Kidney epithelial cell (primary cell): Measurements from ENCODE around the gene RABL6. TPM values are rescaled to one million over a fixed set of nuclear protein-coding genes. Genes with fewer than 3 reads are reported as not detected.
"Not testable (repeated sequence)": the region's sequence is repeated elsewhere in the genome, so short reads cannot be mapped to it uniquely, and the experiment has no call there.

Source experiments
- DNase-seq: peaks from one replicate; pipeline ENCODE4 v3.0.0-alpha.2; 2010; ENCODE audit warnings: low read depth
- H3K27me3 ChIP-seq: 2 replicates; pipeline ENCODE4 v1.6.0; 2011; ENCODE audit warnings: low read length; ENCODE audit not compliant: control insufficient read depth, insufficient read depth
- H3K36me3 ChIP-seq: 2 replicates; pipeline ENCODE4 v1.5.1; 2011; ENCODE audit warnings: low read length; ENCODE audit not compliant: control insufficient read depth, insufficient read depth
- H3K4me3 ChIP-seq: 2 replicates; pipeline ENCODE4 v1.5.1; 2011; ENCODE audit warnings: low read depth, mild to moderate bottlenecking, control low read depth, low read length
- total RNA-seq: library from RNA; depleted of rRNA; stranded (reverse); fragments of >200 nt; gene quantifications from 2 replicates; pipeline ENCODE4 v1.2.3, GENCODE V29; 2015
- TF ChIP-seq, protein P1 (sequence below): IDR thresholded peaks from 2 replicates; pipeline ENCODE4 v1.5.1; 2011; ENCODE audit warnings: mild to moderate bottlenecking, moderate library complexity, low read length, control low read depth, inconsistent platforms; ENCODE audit not compliant: insufficient read depth, poor library complexity, severe bottlenecking

RABL6 gene
- total RNA-seq, 1 donor from 2014 or later, result 99.3 TPM

DNA sequence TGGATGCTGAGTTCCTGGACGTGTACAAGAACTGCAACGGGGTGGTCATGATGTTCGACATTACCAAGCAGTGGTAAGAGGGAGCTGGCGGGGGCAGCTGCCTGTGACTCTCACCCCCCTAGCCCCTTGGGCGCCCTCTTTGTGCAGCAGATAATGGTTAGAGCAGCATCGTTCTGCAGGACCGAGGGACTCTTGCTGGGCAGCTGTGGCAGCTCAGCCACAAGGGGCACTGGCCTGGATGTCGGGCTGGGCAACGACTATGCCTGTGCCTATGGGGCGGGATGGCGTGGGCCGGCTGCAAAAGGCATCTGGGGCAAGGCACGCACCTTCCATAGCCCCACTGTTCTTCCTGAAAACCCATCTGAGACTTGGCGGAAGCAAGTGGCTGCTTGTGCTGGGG lies 21.7 kb downstream of the RABL6 start:
- TF ChIP-seq, protein P1, sequence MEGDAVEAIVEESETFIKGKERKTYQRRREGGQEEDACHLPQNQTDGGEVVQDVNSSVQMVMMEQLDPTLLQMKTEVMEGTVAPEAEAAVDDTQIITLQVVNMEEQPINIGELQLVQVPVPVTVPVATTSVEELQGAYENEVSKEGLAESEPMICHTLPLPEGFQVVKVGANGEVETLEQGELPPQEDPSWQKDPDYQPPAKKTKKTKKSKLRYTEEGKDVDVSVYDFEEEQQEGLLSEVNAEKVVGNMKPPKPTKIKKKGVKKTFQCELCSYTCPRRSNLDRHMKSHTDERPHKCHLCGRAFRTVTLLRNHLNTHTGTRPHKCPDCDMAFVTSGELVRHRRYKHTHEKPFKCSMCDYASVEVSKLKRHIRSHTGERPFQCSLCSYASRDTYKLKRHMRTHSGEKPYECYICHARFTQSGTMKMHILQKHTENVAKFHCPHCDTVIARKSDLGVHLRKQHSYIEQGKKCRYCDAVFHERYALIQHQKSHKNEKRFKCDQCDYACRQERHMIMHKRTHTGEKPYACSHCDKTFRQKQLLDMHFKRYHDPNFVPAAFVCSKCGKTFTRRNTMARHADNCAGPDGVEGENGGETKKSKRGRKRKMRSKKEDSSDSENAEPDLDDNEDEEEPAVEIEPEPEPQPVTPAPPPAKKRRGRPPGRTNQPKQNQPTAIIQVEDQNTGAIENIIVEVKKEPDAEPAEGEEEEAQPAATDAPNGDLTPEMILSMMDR, result no peak
- no peak overlapping the region for H3K4me3 ChIP-seq
- no peaks in the 10 kb centered on the region for H3K36me3 ChIP-seq
- no peaks in the 10 kb centered on the region for H3K27me3 ChIP-seq
- DNase-seq, result no peak

GRCh38 chr9:136829981-136830885 lies 22.5 kb downstream of the RABL6 start:
- Histone ChIP-seq H3K36me3 (no peaks in the 10 kb centered on the region), H3K27me3 (no peaks in the 10 kb centered on the region), H3K4me3 (no peak overlapping the region)
- TF ChIP-seq, protein P1, result no peak
- DNase-seq, result no peak

DNA sequence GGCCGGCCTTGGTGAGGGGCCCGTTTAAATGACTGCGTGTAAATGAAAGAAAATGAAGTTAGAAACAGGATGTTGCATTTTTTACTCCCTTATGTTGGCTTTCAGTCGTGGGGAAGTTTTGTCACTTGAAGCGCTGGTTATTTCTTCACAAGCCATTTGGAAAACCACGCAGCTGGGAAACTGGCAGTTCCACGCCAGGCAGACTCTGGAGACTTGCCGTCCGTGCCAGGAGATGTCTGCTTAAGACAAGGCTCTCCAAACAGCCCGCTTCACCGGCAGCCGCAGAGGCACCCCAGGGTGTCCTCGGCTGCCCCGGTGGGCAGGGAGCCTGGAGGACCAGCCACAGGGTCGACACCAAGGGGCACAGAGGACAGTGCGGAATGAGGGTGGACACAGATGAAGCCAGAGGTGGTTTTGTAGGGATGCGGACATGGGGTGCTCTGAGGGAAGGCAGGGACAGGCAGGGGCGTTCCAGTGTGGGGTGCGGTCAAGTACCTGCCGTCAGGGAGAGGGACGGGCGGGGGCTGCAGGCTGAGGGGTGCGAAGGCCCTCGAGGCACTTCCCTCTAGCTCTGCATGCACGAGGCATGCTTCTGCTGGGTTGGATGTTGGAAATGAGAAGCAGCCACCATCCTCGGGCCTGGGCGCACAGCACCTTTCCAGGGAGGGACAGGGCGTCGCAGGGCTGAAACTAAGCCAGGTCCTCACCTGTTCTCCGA lies 23.4 kb downstream of the RABL6 start:
- Histone ChIP-seq H3K4me3 (no peak overlapping the region), H3K27me3 (no peaks in the 10 kb centered on the region), H3K36me3 (no peaks in the 10 kb centered on the region)
- no peak for DNase-seq
- TF ChIP-seq, protein P1, result no peak

DNA sequence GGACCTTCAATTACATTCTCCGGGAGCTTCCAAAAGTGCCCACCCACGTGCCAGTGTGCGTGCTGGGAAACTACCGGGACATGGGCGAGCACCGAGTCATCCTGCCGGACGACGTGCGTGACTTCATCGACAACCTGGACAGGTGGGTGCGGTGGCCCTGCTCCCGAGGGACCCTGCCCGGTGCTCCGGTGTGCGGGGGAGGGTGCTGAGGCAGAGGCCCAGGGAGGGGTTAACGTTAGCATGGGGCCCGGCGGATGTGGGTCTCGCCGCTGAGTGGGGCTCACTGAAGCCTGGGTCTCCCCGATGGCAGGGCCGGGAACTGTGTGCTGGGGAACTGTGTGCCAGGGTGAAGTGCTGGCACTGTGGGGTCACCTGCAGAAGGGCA lies 24.0 kb downstream of the RABL6 start:
- Histone ChIP-seq H3K36me3 (no peaks in the 10 kb centered on the region), H3K4me3 (no peak overlapping the region), H3K27me3 (no peaks in the 10 kb centered on the region)
- no peak for DNase-seq
- TF ChIP-seq, protein P1, result no peak

DNA sequence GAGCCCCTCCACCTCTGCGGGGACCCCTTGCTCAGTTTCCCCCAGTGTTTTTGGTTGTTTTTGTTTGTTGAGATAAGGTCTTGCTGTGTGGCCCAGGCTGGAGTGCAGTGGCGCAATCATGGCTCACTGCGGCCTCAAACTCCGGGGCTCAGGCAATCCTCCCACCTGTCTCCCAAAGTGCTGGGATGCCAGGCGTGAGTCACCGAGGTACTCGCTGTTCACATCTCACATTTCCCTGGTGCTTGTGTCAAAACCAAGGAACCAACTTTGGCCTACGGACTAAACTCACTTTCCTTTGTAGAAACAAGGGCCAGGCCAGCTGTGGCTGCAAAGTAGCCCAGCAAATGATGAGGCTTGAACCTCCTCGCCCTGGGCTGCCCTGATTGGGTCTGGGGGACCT lies 24.8 kb downstream of the RABL6 start:
- H3K27me3 ChIP-seq, result no peaks in the 10 kb centered on the region
- DNase-seq, result no peak
- no peak overlapping the region for H3K4me3 ChIP-seq
- H3K36me3 ChIP-seq, result no peaks in the 10 kb centered on the region
- TF ChIP-seq, protein P1, result no peak

- H3K36me3 ChIP-seq, H3K4me3 ChIP-seq, DNase-seq, H3K27me3 ChIP-seq: not testable (repeated sequence)
These were observed 25.8 kb downstream of the RABL6 start for GRCh38 chr9:136833381-136834048.
